ENCODE measurements around the gene DCDC2.

DNA sequence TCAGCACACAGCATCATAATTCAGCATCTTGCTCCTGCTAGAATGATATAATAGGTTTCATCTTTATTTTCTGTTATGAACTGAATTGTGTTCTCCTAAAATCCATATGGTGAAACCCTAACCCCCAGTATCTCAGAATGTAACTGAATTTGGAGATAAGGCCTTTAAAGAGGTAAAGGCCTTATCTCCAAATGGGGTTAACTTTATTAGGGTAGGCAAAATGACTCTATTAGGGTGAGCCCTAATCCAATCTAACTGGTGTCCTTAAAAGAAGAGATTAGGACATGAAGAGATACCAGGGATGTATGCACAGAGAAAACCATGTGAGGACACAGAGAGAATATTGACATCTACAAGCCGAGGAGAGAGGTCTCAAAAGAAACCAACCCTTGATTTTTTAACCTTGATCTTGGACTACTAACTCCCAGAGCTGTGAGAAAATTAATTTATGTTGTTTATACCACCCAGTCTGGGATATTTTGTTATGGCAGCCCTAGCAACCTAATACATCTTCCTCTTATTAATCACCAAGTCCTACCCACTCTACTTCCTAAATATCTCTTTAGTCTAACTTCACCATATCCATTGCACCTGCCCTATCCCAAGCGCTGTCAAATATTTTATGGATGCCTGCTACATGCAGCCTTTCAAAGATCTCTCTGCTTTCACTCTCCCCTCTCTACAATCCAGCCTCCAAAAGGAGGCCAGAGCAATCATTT lies 36.4 kb upstream of the DCDC2 start:
- TF ChIP-seq EZH2 (IDR thresholded peaks at IDR 0.05; ENCODE audit: borderline replicate concordance, low read depth, low read length, severe bottlenecking): no peak
- TF ChIP-seq, protein P1, sequence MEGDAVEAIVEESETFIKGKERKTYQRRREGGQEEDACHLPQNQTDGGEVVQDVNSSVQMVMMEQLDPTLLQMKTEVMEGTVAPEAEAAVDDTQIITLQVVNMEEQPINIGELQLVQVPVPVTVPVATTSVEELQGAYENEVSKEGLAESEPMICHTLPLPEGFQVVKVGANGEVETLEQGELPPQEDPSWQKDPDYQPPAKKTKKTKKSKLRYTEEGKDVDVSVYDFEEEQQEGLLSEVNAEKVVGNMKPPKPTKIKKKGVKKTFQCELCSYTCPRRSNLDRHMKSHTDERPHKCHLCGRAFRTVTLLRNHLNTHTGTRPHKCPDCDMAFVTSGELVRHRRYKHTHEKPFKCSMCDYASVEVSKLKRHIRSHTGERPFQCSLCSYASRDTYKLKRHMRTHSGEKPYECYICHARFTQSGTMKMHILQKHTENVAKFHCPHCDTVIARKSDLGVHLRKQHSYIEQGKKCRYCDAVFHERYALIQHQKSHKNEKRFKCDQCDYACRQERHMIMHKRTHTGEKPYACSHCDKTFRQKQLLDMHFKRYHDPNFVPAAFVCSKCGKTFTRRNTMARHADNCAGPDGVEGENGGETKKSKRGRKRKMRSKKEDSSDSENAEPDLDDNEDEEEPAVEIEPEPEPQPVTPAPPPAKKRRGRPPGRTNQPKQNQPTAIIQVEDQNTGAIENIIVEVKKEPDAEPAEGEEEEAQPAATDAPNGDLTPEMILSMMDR (IDR thresholded peaks at IDR 0.05; ENCODE audit: borderline replicate concordance, extremely low read depth, low read length, poor library complexity, severe bottlenecking): no peak
